HG02840 (cell line): Measurements from ENCODE around the gene UCK2.

Experiments used
- ATAC-seq: cut with Tn5 transposase; IDR thresholded peaks from one replicate; pipeline ENCODE4 v1.9.1; 2021; ENCODE audit warnings: mild to moderate bottlenecking, moderate library complexity, moderate number of reproducible peaks; ENCODE audit not compliant: unreplicated experiment, low FRiP score

Gene UCK2

GRCh38 chr1:165928075-165928731, 100.8 kb downstream of the UCK2 start:
- no peak for ATAC-seq

DNA sequence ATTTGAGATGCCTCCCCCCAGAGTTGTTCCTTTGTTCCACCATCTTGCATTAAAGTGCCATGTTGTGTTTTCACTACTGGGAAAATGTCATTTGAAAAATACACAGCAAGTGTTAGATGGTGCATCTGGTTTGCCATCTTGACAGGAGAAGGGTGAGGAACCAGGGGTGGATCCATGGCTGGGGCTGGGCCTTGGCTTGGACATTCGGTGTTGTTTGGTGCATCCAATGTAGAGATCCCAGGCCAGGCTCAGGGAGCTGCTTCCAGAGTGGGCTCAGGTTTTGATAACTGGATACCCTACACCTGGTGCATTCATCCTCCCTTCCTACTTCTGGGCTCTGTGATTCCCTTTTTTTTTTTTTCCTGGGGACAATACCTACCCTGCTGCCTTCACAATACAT, 103.5 kb downstream of the UCK2 start:
- ATAC-seq, result no peak

DNA sequence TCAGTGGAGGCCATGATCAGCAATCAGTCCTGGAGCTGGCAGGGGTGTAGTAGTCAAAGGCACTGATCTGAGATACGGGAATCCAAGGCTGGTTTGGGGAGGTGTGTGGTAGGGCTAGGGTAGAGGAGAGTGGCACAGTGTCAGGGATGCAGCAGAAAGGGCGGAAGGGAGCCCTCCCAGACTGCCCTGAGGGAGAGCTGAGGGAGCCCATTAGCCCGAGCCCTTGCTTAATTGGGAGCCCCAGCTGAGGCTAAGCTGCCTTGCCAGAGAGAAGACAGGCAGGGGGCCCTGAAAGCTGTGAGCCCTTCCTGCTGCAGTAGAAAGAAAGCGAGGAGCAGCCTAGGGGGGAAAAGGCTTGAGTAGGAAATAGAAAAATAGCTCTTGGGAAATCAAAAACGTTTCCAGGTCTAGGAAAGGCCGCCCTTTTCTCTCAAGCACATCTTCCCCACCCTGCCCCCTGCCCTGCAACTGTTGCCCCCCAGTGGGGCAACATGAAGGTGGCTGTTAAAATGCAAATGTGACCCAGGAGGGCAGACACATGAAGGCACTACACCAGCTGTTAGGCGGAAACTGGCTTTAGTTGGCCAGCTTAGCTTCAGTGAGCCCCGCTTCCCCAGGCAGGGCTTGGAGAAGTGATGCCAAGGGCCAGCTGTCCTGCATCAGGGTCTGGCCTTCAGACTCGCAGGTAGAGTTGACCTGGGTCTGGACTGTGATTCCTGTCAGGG, 106.2 kb downstream of the UCK2 start:
- ATAC-seq, result no peak

GRCh38 chr1:165936542-165936941, 109.1 kb downstream of the UCK2 start:
- ATAC-seq, result no peak

DNA sequence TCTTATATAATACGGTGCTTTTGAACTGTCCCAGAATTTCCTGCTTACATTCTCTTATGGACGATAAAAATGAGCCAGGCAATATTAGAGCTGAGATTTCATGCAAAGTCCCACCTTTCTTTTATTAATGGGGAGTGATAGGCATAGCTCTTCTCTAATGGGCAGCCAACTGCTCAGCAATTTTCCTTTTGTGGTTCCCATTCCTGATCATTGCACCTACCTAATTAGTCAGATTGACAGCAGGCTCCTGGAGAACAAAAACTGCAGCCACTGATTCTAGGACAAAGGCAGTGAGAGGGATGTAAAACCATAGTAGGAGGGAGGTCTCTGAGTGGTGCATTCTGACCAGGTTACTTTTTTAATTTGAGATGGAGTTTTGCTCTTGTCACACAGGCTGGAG, 110.4 kb downstream of the UCK2 start:
- ATAC-seq, result no peak

- ATAC-seq, result no peak
Measured at GRCh38 chr1:165938844-165939243, 111.4 kb downstream of the UCK2 start.

DNA sequence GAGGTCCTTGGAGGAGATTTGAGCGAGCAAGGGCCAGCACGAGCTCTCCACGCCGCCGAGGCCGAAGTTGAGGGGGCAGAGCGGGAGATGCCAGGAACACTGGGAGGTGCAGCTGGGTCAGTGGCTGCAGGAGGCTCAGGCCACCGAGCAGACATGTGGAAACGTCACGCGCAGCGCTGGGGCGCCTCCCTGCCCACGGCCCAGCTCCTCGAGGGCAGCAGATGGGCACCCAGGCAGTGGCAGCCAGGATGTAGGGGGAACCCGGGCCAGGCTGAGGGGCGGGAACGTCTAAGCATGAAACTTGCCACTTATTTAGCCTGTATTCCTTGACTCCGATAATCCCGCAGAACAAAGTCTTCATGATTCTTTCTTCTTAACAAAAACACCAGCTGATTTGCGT, 114.1 kb downstream of the UCK2 start:
- ATAC-seq, result no peak

DNA sequence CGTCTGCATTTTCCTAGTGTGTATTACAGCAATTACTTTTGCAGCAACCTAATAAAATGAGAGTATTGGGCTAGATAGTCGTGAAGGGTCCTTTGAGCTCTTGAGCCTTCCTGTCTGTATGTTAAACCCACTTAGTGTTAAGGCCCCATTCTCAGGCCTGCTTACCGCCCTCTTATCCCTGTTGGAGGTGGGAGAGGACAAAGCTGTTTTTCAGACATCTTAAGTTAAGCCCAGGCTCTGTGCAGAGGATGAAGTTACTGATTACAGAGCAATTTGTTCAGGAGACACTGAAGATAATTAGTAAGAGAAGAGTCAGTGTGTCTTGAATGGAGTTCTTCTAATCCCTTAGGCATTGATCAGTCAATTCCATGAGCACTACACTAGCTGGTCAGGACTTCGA, 114.6 kb downstream of the UCK2 start:
- no peak for ATAC-seq

GRCh38 chr1:165942927-165943597, 115.6 kb downstream of the UCK2 start:
- no peak for ATAC-seq

DNA sequence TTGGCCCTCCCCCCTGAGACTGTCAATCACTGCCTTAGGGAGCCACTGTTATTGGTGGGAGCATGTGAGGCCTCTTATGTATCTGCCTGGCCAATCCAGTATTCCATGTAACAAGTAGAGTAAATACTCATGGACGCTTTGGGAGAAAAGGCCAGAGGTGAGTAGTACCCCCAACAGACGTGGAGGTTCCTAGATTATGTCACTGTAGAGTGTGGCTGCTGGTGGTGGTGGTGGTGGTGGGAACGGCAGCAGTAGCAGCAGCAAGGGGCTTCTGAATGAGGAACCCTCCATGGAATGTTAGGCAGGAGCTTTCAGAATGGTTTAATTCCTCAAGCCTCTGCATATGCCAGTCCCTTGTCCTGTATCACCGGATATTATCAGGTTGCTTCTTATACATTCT, 118.5 kb downstream of the UCK2 start:
- ATAC-seq, result no peak

DNA sequence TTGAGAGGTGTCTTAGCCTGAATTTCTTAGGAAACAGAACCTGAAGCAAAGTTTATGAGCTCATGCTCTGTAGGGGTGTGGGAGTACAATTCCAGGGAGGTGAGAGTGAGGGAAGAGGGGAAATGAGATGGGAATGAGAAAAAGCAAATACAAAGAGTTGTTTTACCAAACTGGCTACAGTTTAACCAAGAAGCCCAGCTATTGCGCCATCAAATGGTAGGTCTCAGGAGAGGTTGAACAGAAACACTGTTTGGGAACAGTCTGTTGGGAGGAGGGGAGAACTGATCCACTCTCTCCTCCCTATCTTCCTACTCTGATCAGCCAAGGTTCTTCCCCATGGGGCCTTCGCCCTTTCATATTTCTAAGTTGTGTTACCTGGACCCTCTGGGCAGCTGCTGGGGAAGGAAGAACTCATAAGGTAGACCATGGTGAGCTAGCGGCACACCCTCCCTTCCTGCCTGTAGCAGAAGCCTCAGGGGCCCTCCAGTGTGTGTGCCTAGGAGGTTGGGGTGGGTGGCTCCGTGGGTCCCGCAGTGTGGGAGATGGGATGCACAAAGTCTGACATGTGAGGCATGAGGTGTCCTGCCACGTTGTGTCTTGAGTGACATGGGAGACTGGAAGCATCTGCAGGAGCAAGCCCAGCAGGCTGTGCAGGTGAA, 120.5 kb downstream of the UCK2 start:
- no peak for ATAC-seq

DNA sequence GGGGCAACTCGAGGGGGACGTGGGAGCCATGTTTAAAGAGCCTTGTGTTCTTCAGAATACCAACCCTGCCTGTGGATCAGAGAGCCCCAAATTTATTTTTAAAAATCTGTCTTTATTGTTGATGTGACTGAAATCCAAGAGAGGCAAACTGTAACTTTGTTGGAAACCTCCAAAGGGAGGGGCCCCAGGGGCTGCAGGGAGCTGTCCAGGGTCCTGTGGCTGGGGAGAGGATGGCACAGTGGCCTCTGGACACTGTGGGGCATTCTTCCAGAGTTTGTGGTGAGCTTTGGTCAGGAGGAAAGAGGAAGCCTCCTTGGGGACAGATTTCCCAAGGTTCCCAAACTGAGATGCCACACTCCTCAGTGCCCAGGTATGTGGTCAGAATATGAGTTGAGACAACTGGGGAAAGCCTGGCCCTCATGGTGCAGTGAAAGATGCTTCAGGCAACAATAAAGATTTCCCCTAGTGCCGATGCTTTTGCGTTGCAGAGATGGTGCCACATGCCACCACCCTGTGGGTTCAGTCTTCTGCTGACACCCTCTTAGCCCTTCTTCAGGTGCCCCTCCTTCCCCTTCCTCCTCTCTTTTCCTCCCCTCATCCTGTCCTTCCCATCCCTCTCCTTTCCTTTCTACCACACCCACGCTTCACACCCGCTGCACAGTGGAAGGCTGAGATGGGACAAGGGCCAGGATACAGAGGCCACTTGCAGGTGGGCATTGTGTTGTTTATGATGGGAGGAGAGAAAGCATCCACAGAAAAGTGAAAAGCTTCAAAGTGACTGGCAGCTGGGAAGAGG, 122.1 kb downstream of the UCK2 start:
- ATAC-seq, result no peak

DNA sequence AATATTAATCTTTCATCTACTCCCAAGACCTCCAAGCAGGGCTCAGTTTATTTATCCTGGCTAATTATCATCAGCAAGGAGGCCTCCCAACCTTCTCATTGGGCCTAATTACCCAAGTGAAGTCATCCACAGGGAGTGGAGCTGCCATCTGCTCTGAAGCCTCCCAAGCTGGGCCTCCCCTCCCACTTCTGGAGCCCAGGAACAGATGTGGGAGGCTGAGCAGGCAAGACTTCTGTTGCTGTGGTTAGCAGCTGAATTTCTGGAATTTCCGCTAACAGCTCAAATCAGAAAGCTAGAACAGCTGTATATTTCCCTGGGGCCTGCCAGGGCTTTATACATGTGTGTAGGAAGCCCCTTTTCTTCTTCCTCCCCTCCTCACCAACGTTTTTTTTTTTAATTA, 127.5 kb downstream of the UCK2 start:
- no peak for ATAC-seq

DNA sequence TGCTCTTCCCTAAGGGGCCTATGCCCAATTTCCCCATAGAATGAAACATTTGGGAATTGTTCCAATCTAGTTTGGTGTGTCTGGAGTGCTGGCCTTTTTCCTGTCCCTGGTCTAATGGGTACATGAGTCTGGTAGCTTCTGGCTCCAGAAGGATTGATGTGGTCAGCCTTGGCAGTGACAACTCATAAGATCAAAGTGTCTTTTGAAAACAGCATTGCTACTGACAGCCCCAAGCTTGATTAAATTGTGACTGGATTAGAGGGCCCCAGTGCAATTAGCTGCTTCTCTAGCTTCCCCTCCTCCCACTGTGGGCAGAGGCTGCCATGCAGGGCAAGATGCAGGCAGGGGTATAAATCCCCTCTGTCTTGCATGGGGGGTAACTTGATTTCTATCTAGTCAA, 130.9 kb downstream of the UCK2 start:
- ATAC-seq, result no peak

DNA sequence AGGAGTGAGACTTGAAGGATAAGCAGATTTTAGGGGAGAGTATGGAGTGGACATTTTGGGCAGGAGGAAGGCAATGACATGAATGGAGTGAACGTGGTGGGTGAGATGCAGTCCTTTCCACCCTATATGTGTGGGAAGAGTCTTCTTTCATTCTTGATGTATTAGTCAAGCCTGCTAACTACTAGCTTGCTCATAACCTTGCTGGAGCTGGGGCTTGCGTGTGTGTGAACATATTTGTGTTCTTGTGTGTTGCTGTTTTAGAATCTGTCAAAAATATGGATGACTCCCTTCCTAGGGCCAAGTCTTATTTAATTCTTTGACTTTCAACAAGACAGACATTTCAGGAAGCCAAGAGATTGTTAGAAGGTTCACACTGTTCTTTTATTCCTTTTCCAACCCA, 132.7 kb downstream of the UCK2 start:
- no peak for ATAC-seq

DNA sequence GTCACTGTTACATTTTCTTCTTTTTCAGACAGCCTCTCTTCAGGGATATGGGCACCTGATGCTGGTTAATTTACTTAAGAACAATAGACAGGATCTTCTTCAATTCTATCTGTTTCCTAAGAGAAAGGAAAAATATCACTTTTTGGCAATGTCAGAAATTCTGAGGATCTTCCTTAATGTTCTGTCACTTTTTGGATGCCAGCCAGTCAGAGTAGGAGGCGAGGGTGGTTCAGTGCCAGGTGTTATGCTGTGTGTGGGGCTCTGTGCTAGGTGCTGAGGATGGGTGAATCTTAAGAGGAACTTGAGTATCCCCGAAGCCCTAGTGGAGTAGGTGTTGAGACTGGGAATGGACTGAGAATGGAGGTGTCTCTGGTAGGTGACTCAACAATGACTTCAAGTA, 133.5 kb downstream of the UCK2 start:
- no peak for ATAC-seq
